ENCODE results near the gene SULT1C2.
A peak's percentile ranks its signal among the peaks of the same experiment; 100 is the strongest.

The SULT1C2 gene

DNA sequence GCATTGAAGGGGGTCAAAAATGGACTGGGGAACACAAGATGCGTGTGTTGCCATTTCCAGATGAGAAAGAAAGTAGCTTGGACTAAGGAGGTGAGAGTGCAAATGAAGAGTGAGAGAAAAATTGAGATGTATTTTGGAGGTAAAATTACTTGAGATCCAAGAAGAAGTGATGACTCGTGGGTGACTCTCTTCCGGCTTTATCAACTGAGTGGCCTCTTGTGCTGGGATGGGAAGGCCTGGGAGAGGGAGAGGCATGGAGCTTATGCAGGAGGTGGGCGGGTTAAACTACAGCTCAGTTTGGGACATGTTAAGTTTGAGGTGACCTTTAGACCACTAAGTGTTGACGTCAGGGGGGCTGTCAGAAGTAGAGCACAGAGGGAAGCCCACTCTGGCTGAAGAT, 34.9 kb downstream of the SULT1C2 start:
- TF ChIP-seq, protein P1, sequence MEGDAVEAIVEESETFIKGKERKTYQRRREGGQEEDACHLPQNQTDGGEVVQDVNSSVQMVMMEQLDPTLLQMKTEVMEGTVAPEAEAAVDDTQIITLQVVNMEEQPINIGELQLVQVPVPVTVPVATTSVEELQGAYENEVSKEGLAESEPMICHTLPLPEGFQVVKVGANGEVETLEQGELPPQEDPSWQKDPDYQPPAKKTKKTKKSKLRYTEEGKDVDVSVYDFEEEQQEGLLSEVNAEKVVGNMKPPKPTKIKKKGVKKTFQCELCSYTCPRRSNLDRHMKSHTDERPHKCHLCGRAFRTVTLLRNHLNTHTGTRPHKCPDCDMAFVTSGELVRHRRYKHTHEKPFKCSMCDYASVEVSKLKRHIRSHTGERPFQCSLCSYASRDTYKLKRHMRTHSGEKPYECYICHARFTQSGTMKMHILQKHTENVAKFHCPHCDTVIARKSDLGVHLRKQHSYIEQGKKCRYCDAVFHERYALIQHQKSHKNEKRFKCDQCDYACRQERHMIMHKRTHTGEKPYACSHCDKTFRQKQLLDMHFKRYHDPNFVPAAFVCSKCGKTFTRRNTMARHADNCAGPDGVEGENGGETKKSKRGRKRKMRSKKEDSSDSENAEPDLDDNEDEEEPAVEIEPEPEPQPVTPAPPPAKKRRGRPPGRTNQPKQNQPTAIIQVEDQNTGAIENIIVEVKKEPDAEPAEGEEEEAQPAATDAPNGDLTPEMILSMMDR (IDR thresholded peaks at IDR 0.05; ENCODE audit: low read depth, low read length): no peak
- no peak overlapping the region for H3K4me3 ChIP-seq (replicated peaks in 1 of 2; ENCODE audit: low read depth in 2 of 2, low read length in 2 of 2)
- peak; percentile 4 to 52 for DNase-seq (ENCODE audit: low read depth in 2 of 2)

DNA sequence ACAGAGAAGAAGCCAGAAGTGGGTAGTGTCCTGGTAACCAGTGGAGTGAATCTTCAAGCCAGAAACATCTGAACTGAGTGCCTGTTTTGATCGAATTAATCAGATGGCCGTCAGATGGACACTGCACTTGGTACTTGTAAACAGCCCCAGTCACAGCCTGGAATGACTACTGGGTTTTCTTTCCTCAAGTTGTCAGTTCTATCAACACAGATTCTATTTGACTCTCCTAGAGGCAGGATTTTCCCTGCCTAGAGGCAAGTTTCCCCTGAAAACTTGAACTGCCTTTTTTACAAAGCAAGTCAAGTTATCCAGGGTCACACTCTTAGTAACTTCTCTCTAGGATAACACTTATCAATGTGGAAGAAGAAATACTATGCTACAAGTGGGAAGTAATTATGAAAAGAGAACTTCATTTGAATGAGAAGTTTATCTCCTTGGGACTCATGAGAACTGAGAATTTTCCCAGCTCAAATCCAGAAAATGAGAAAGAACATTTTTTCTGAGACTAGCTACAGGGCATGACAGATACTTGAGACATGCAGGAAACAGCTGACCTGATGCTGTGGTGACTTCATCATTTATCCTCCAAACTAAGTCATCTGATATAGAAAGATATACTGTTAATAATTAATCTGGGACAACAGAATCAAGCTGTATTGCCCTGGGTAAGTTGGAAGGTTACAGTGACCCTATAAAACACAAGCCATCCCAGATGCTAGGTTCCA, 36.0 kb downstream of the SULT1C2 start:
- TF ChIP-seq, protein P1 (IDR thresholded peaks at IDR 0.05; ENCODE audit: low read depth, low read length): no peak
- no peak overlapping the region for H3K4me3 ChIP-seq (replicated peaks in 1 of 2; ENCODE audit: low read depth in 2 of 2, low read length in 2 of 2)
- peak; percentile 16 to 80 for DNase-seq (ENCODE audit: low read depth in 2 of 2)

DNA sequence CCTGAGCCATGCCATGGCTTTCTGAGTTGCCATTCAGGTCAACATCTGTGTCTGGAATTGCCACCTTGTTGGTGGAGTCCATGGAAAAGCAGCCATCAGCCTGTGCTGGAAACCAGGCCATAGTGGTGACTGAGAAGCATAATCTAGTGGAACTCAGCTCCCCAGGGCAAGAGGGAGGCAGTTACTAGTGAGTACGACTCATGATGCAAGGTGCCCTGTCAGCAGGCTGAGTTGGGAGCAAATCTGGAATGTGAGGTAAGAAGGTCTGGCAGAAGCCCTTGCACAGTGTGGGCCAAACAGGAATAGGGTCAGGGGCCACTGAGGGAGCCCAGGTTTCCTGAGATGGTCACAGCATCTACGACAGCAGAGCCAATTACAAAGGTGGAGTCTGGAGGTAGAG, 37.1 kb downstream of the SULT1C2 start:
- TF ChIP-seq, protein P1 (IDR thresholded peaks at IDR 0.05; ENCODE audit: low read depth, low read length): no peak
- DNase-seq (ENCODE audit: low read depth in 2 of 2): peak in 1 of 2 donors; percentile 21
- no peak overlapping the region for H3K4me3 ChIP-seq (replicated peaks in 1 of 2; ENCODE audit: low read depth in 2 of 2, low read length in 2 of 2)

DNA sequence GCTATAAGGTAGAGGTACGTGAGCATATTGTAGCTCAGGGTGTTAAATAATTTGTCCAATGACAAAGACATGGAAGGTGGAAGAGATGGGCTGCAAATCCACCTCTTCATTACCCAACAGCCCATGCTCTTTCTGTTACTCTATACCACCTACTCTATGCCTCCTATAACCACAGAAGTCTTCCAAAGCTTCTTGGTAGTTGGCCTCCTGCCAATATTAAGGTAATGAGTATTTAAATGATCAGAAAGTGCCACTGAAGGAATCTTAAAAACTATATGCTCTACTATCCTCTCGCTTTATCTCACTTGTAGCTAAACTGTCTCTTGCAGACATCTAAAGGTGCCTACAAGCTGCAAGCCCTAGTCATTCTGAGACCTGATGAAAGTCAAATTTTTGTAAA, 41.1 kb downstream of the SULT1C2 start:
- TF ChIP-seq, protein P1 (IDR thresholded peaks at IDR 0.05; ENCODE audit: low read depth, low read length): no peak
- no peak for DNase-seq (ENCODE audit: low read depth in 2 of 2)
- no peak overlapping the region for H3K4me3 ChIP-seq (replicated peaks in 1 of 2; ENCODE audit: low read depth in 2 of 2, low read length in 2 of 2)

DNA sequence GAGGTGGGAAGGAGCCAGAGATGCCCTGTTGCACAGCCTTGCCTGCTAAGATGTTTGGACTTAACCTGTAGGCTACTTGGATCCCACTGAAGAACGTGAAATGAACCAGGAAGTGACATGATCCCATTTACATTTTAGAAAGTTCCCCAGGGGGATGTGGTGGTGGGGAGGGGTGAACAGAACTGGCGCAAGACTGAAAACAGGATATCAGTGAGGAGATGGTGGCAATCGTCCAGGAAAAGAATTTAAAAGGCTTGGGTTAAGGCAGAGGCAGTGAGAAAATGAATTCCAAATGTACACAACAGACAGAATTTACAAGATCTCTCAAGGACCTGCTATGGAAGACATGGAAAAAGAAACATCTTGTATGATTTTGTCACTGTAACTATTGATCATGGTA, 42.3 kb downstream of the SULT1C2 start:
- DNase-seq (ENCODE audit: low read depth in 2 of 2): peak; percentile 39 to 41
- H3K4me3 ChIP-seq (replicated peaks in 1 of 2; ENCODE audit: low read depth in 2 of 2, low read length in 2 of 2): no peak overlapping the region
- TF ChIP-seq, protein P1 (IDR thresholded peaks at IDR 0.05; ENCODE audit: low read depth, low read length): no peak

DNA sequence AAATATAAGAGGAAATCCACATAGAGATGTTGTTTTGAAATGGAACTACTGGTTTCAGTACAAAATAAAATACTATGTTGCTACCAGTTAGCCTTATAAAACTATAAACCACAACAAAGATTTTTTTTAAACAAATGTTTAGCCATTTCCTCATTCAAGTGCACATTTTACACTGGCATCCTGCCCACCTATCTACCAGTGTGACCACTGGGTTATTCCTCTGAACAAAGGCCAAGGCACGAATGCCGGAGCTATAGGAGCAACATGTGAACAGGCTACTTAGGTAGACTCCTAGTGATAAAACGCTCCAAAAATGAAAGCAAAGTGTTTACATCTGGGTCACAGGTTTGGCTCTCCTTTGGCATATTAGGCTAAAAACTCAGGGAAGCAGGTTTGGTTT, 57.3 kb downstream of the SULT1C2 start:
- H3K4me3 ChIP-seq (replicated peaks in 1 of 2; ENCODE audit: low read depth in 2 of 2, low read length in 2 of 2): no peak overlapping the region
- TF ChIP-seq, protein P1 (IDR thresholded peaks at IDR 0.05; ENCODE audit: low read depth, low read length): no peak
- no peak for DNase-seq (ENCODE audit: low read depth in 2 of 2)

DNA sequence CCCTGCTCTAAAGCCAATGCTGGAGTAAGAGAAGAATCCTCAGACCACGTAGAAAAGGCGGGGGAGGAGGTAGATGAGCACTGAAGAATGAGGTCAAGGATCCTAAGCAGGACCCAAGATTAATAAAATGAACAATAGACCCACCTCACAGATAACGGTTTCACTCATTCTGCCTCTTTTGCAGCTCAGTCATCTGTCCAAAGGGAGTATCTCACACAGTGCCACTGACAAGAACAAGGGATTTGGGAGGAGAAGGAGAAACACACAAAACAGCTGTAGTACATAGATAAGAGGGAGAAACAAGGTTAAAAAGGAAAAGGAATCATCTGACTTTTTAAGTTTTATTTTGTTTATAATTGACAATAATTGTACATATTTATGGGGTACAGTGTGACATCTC, 58.1 kb downstream of the SULT1C2 start:
- DNase-seq (ENCODE audit: low read depth in 2 of 2): no peak
- TF ChIP-seq, protein P1 (IDR thresholded peaks at IDR 0.05; ENCODE audit: low read depth, low read length): no peak
- no peak overlapping the region for H3K4me3 ChIP-seq (replicated peaks in 1 of 2; ENCODE audit: low read depth in 2 of 2, low read length in 2 of 2)
